GM18508 (cell line): ENCODE measurements around the gene CIAO3.
"Not testable (repeated sequence)": the region's sequence is repeated elsewhere in the genome, so short reads cannot be mapped to it uniquely, and the experiment has no call there.

Experiments
- ATAC-seq: cut with Tn5 transposase; IDR thresholded peaks from one replicate; pipeline ENCODE4 v1.9.1; 2021; ENCODE audit warnings: moderate number of reproducible peaks; ENCODE audit not compliant: insufficient read depth, unreplicated experiment

Gene CIAO3

DNA sequence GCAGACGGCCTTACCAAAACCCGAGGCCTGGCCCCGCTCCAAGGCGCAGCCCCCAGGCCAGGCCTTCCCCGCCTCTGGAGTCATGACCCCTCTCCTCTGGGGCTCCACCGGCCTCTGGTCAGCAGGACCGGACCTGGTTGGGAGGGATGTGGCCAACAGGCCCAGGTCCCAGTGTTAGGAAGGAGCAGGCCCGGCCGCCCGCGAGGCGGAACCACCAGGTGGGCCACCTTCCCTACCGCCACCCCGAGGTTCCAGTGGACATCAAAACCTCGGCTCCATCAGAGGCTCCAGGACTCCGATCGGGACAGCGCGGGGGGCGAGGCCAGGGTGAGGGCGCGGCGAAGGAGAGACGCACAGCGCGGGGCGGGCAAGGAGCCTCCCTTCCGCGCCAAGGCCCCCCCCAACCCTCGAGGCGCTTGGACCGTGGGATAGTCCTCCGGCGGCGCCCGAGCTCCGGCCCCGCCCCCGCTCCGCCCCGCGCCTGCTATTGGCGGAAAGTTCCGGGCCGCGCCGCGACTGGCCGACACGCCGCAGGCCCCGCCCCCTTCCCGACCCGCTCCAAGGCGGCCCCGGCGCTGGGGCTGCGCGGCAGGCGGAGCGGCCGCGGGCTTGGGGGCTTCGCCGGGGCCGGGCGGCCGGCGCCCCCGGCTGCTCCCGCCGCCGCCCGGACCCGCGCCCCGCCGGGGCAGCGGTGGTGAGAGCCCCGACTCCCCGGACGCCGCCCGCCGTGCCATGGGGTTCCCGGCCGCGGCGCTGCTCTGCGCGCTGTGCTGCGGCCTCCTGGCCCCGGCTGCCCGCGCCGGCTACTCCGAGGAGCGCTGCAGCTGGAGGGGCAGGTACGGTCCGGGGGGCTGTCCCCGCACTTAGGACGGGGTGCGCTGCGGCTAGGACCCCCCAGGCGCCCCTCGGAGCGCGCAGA, 26.0 kb downstream of the CIAO3 start, which contains the start of gene METRN:
Gene METRN (plus strand): TSS at position 561 of the 919 bp plus-strand sequence. CDS start 172 bp downstream, at position 733.
- no peak for ATAC-seq

- ATAC-seq, result no peak
Measured at GRCh38 chr16:714079-714478, 26.7 kb downstream of the CIAO3 start.

DNA sequence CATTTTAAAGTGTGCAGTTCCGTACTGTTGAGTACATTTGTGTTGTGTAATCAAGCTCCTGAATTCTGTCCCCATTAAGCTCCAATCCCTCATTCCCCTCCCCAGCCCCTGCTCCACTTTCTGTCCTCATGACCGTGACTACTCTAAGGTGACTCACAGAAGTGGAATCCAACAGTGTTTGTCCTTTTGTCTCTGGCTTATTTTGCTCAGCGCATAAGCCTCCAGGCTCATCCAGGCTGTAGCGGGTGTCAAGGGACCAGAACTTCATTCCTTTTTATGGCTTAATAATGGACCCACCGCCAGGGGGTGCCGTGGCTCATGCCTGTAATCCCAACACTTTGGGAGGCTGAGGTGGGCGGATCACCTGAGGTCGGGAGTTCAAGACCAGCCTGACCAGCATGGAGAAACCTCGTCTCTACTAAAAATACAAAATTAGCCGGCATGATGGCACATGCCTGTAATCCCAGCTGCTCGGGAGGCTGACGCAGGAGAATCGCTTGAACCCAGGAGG, 28.0 kb downstream of the CIAO3 start:
- ATAC-seq, result not testable (repeated sequence)

- no peak for ATAC-seq
Measured at GRCh38 chr16:711548-712320, 29.1 kb downstream of the CIAO3 start.

- no peak for ATAC-seq
Measured at GRCh38 chr16:711084-711483, 29.7 kb downstream of the CIAO3 start.

DNA sequence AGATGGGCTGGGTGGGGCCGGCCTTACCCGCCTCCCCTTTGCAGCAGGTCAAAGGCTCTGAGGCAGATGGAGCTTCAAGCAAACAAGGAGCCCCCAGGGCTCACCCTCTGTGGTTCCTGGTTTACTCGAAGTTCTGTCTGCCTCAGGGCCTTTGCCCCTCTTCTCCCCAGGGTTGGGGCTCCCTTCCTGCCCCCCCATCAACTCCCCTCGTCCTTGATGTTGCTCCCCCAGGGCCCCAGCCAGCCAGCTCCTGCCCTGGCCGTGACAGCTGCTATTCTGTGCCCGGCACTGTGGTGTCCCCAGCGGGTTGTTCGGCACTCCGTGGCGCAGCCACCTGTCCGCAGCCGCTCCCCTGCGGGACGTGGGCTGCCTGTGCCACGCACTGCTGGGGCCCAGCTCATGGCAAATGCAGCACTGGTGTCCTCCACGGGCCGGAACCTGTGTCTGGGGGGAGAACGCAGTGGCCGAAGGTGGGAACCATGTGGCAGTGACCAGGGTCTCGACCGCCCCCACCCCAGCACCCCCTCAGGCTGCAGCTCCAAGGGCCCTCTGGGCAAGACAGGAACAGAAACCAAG, 30.2 kb downstream of the CIAO3 start:
- no peak for ATAC-seq

GRCh38 chr16:709566-710499, 31.0 kb downstream of the CIAO3 start:
- ATAC-seq, result no peak

DNA sequence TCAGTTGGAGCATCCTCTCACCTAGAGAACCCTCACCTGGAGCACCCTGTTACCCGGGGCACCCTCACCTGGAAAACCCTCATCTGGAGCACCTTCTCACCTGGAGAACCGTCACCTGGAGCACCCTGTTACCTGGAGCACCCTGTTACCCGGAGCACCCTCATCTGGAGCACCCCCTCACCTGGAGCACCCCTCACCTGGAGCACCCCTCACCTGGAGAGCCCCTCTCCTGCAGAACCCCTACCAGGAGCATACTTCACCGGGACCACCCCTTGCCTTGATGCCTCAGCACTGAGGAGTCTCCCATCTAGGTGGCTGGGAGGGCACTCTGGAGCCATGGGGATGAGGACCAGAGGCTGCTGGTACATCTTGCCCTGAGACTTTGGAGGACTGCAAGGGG, 31.8 kb downstream of the CIAO3 start:
- no peak for ATAC-seq

DNA sequence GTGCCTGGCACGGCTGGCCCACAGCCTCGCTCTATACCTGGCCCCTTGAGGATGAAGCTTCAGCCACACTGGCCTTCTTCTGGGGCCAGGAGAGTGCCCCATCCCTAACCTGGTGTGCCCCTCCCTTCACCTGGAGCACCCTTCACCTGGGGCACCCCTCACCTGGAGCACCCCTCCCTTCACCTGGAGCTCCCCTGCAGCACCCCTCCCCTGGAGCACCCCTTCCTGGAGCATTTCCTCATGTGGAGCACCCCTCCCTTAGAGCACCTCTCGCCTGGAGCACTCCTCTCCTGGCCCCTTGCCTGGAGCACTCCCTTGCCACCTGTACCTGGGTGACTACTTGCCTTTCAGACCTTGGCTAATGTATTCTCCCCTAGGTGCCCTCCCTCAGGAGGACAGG, 32.8 kb downstream of the CIAO3 start:
- no peak for ATAC-seq

DNA sequence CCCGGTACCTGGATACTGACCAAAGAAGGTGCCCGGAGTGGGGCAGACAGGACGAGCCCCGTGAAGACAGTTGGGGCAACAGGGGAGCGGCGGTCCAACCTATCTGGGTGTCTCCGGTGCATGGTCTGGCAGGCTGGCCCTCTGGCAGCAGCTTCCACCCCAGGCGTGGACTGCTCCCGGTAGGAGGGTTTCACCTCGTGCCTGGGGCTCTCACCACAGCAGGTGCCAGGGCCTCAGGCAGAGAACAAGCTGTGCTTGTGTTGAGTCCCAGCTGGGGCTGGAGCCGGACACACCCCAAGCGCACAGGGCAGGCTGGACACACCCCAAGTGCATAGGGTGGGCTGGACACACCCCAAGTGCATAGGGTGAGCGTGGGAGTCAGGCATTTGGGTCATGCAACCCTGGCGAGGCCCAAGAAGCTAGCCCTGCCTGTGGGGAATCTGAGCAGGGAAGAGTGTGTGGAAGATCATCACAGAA, 33.7 kb downstream of the CIAO3 start:
- ATAC-seq, result no peak

GRCh38 chr16:706189-707061, 34.4 kb downstream of the CIAO3 start:
- no peak for ATAC-seq

DNA sequence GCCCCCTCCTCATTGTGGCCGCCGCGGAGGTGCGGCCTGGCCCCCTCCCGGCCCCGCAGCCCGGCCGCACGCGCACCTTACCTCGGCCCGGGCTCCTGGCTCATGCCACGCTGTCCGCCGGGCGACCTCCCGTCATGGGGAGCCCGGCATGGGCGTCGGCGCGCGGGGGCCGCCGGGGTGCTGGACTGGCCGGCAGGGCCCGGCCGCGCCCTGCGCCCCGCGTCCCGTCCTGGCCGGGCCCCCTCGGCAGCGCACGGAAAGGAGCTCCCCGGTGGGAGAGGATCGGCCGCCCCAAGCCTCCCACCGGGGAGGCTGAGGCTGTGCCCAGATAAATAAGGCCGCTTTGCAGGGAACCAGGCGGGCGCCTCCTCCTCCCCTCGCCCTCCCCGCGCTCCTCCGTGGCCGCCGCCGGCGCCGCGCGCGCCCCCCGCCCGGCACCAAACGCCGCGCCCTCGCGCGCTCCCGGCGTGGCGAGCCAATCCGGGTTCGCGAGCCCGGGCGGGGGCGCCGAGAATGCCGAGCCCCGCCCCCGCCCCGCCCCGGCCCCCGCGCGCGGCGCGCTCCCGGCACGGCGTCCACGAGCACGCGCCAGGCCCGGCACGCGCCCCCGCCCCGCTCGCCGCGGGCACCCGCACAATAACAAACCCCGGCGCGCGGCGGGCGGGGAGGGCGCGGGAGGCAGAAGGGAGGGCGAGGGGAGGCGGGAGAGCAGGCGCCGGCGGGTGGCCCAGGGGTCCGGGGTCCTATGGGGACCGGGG, 35.2 kb downstream of the CIAO3 start, which contains the start of gene FBXL16:
Gene FBXL16 (minus strand): TSS at position 371 of the 758 bp plus-strand sequence. CDS start 8,396 bp downstream, outside the sequence.
- no peak for ATAC-seq

DNA sequence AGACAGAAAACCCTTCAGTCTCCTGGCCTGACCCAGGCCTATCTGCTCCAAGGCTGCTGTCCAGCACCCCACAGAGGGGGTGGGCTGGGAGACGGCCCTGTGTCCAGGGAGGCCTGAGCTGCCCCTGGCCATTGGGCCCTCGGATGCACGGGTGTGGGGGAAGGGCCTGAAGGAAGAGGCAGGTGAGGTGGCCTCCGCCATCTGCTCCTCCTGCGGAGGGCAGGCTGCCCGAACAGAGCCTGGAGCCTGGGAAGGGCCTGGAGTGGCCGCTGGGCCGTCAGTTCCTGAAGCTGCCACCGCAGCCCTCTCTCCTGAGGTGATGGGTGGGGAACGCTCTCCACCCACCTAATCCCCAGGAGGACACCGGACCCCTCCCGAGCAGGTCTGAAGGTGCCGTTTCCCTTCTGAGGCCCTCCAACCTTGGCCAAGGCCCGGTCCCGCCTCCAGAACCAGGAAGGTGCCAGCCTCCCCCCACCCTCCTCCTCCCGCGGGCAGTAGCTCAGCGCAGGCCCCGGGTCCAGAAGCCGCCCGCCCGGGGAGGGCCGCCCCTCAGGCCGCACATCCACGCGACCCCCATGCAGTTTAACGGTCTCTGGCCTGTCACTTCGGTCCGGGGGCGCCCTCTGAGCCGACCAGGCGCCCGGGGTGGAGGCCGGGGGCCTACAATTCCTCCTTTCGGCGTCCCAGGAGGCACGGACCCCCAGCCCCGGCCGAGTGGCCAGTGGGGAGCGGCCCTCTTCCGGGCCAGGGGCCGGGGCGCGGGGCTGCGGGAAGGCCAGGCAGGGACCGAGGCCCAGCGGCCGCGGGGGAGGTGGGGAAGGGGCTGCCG, 36.0 kb downstream of the CIAO3 start:
- no peak for ATAC-seq

- ATAC-seq, result no peak
Measured at GRCh38 chr16:704047-704446, 36.8 kb downstream of the CIAO3 start.

GRCh38 chr16:703406-703805, 37.4 kb downstream of the CIAO3 start:
- ATAC-seq, result no peak

DNA sequence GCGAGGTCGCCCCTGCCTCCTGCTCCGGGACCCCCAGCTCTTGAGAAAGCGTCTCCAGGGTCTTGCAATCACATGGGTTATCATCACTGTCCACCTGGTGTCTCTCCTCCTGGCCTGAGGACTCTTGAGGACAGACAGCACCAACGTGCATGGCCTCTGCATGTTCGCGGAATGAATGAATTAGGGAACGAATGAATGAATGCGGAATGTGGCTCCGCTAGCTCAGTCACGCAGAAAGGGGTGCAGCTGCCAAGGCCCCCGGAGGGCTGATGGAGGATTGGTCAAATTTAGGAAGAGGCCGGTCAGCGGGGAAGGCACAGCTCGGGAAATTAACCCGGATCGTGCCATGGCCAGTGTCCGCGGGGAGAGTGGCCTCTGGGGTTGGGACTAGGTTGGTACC, 38.5 kb downstream of the CIAO3 start:
- ATAC-seq, result no peak
